KMS-11 (cell line): ENCODE results near the gene KRT40.

Experiments
- H2AFZ ChIP-seq: fragments of 200-600 bp; sonication (generic); 2 replicates; pipeline ENCODE4 v1.6.1; 2016; ENCODE audit warnings: antibody characterized with exemption, mixed run types, low read depth
- H3K27ac ChIP-seq: fragments of 200-600 bp; sonication (generic); 2 replicates; pipeline ENCODE4 v1.6.1; 2016; ENCODE audit warnings: mild to moderate bottlenecking, mixed run types
- H3K27me3 ChIP-seq: fragments of 200-600 bp; sonication (generic); 2 replicates; pipeline ENCODE4 v1.6.1; 2017; ENCODE audit warnings: mild to moderate bottlenecking, low read depth, mixed run types, moderate library complexity; ENCODE audit not compliant: insufficient read depth
- H3K36me3 ChIP-seq: fragments of 200-600 bp; sonication (generic); 2 replicates; pipeline ENCODE4 v1.6.1; 2017; ENCODE audit warnings: mild to moderate bottlenecking, mixed run types; ENCODE audit not compliant: insufficient read depth
- H3K4me1 ChIP-seq: fragments of 200-600 bp; sonication (generic); 2 replicates; pipeline ENCODE4 v1.6.1; 2016; ENCODE audit warnings: mild to moderate bottlenecking, low read depth, mixed run types; ENCODE audit not compliant: poor library complexity, severe bottlenecking
- H3K4me2 ChIP-seq: fragments of 200-600 bp; sonication (generic); 2 replicates; pipeline ENCODE4 v1.7.0; 2016; ENCODE audit warnings: mild to moderate bottlenecking, mixed run types
- H3K4me3 ChIP-seq: fragments of 200-600 bp; sonication (generic); IDR thresholded peaks from 2 replicates; pipeline ENCODE4 v1.6.1; 2017; ENCODE audit warnings: low read depth, low read length, mixed read lengths; ENCODE audit not compliant: insufficient read depth
- H3K79me2 ChIP-seq: fragments of 200-600 bp; sonication (generic); 2 replicates; pipeline ENCODE4 v1.6.1; 2016; ENCODE audit warnings: low read depth, mixed run types; ENCODE audit not compliant: insufficient read depth
- H3K9ac ChIP-seq: fragments of 200-600 bp; sonication (generic); 2 replicates; pipeline ENCODE4 v1.6.1; 2016; ENCODE audit warnings: mild to moderate bottlenecking, mixed run types
- H4K20me1 ChIP-seq: fragments of 200-600 bp; sonication (generic); 2 replicates; pipeline ENCODE4 v1.6.1; 2016; ENCODE audit warnings: mild to moderate bottlenecking, mixed run types; ENCODE audit not compliant: insufficient read depth
- CTCF ChIP-seq: fragments of 200-600 bp; sonication (generic); conservative IDR thresholded peaks from 2 replicates; pipeline ENCODE4 v1.6.1; 2017; ENCODE audit warnings: low read depth, mild to moderate bottlenecking, antibody characterized with exemption, low read length, moderate library complexity, mixed read lengths

KRT40 gene

GRCh38 chr17:41020336-41020735 lies 36.2 kb upstream of the KRT40 start:
- Histone ChIP-seq H3K9ac (no peak overlapping the region), H3K79me2 (no peaks in the 10 kb centered on the region), H3K4me2 (no peak overlapping the region), H3K4me1 (no peaks in the 10 kb centered on the region), H3K27ac (no peak overlapping the region), H3K27me3 (no peaks in the 10 kb centered on the region), H2AFZ (no peak overlapping the region), H3K4me3 (no peak overlapping the region), H3K36me3 (no peaks in the 10 kb centered on the region), H4K20me1 (no peaks in the 10 kb centered on the region)
- TF ChIP-seq CTCF, result no peak

GRCh38 chr17:41019415-41019814 lies 35.3 kb upstream of the KRT40 start:
- Histone ChIP-seq H3K27me3 (no peaks in the 10 kb centered on the region), H4K20me1 (no peaks in the 10 kb centered on the region), H3K36me3 (no peaks in the 10 kb centered on the region), H2AFZ (no peak overlapping the region), H3K9ac (no peak overlapping the region), H3K79me2 (no peaks in the 10 kb centered on the region), H3K4me2 (no peak overlapping the region), H3K27ac (no peak overlapping the region), H3K4me3 (no peak overlapping the region), H3K4me1 (no peaks in the 10 kb centered on the region)
- TF ChIP-seq CTCF, result no peak

GRCh38 chr17:41018541-41018940 lies 34.4 kb upstream of the KRT40 start:
- Histone ChIP-seq H3K27ac (no peak overlapping the region), H3K9ac (no peak overlapping the region), H3K4me3 (no peak overlapping the region), H2AFZ (no peak overlapping the region), H3K79me2 (no peaks in the 10 kb centered on the region), H4K20me1 (no peaks in the 10 kb centered on the region), H3K27me3 (no peaks in the 10 kb centered on the region), H3K36me3 (no peaks in the 10 kb centered on the region), H3K4me1 (no peaks in the 10 kb centered on the region), H3K4me2 (no peak overlapping the region)
- TF ChIP-seq CTCF, result no peak

- Histone ChIP-seq H2AFZ (no peak overlapping the region), H3K9ac (no peak overlapping the region), H3K79me2 (no peaks in the 10 kb centered on the region), H3K27ac (no peak overlapping the region), H3K36me3 (no peaks in the 10 kb centered on the region), H3K4me1 (no peaks in the 10 kb centered on the region), H3K4me2 (no peak overlapping the region), H3K27me3 (no peaks in the 10 kb centered on the region), H3K4me3 (no peak overlapping the region), H4K20me1 (no peaks in the 10 kb centered on the region)
- no peak for TF ChIP-seq CTCF
Observed at GRCh38 chr17:41016578-41017215, 32.6 kb upstream of the KRT40 start.
